Hypothalamus (tissue), 51 donors: ENCODE data around the gene IFI27L2.

ENCODE experiments used
- DNase-seq, 51 donors: peaks; one replicate each; lab custom pipeline; 2025; lab: John Stamatoyannopoulos, UW

IFI27L2 gene

DNA sequence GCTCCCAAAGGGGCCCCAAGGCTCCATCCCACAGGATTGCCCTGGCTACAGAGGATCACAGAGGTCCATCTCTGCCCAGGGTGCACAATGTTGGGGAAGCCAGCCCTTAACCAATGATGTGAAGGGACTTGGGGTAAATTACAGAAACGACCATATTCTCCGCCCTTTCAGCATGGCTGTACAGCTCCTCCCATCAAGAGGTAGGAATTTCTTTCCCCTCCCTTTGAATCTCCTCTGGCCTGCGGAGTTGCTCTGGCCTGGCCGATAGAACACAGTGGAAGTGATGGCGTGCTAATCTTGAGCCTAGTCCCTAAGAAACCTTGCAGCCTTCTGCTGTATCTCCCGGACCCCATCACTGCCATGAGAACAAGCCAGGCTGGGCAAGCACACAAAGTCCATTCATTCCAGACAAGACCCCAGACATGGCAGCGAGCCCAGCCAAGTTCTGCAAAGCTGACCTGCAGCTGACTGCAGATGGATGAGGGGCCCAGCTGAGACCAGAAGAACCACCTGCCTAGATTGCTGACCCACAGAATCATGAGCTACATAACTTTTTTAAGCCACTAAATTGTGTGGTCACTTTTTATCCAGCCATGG is 25.8 kb downstream of the IFI27L2 start:
- peak in 13 of 51 donors; percentile 13 to 44 (median 27) for DNase-seq

DNA sequence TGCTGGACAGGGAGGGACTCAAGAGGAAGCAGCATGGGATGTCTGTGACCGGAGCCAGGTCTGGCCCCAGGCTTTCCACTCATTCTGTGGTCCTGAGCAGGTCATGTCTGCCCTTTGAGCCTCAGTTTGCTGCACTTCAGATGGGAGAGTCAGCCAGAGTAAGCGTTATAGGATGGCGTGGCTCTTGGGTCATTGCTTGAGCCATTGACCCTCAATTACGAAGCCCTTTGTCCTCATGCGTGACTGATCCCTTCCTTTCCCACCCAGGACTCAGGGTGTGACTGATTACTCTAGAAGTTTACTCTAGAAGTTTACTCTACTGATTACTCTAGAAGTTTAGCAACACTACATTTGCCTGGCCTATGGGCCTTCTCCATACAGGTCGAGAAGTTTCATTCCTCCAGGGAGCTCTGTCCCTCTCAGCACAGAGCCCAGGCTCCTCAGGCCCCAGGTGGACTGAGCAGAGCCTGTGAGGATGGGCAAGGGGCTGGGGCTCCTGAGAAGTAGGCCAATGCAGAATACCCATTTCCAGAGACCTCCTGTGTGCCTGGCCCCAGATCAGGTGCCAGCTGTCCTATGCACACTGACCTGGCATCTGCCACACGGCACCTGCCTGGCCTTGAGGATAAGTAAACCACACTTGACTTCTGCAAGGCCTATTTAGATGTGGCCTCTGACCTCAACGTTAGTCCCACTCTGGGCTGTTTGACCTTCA is 26.5 kb downstream of the IFI27L2 start:
- no peak for DNase-seq

- DNase-seq = peak in 4 of 51 donors; percentile 19 to 43 (median 30)
These were observed 27.7 kb downstream of the IFI27L2 start for GRCh38 chr14:94101748-94102147.

- DNase-seq = peak in 6 of 51 donors; percentile 8 to 60 (median 16)
These were observed 28.6 kb downstream of the IFI27L2 start for GRCh38 chr14:94100847-94101246.

DNA sequence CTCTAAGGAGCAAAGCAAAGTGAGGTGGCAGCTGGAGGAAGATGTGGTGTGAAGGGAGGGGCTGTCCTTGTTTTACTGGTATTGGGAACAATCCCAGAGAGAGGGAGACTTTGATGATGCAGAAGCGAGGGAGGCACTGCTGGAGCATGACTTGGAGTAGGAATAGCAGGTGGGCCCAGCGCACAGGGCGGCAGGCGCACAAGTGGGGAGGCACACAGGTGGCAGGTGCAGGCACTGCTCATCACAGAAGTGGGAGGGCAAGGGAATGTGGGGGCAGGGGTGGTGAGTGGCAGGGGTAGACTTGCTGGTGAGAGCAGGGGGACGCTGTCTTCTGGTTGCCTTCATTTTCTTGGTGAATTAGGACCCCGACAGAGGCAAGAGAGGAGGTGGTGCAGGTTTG is 30.4 kb downstream of the IFI27L2 start:
- no peak for DNase-seq

GRCh38 chr14:94098326-94098992 is 30.9 kb downstream of the IFI27L2 start:
- DNase-seq = no peak

GRCh38 chr14:94097091-94097490 is 32.3 kb downstream of the IFI27L2 start:
- no peak for DNase-seq

GRCh38 chr14:94093418-94093817 is 36.0 kb downstream of the IFI27L2 start:
- DNase-seq = no peak

DNA sequence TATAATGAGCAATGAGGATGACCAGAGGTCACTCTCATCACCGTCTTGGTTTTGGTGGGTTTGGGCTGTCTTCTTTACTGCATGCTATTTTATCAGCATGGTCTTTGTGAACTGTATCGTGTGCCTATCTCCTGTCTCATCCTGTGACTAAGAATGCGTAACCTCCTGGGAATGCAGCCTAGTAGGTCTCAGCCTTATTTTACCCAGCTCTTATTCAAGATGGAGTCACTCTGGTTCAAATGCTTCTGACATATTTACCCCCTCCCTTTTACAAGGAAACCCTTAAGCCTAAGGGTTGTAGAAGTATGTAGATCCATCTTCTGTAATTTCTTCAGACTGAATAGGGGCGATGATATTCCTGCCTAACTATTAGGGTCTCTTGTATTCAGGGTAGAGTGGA is 39.9 kb downstream of the IFI27L2 start:
- DNase-seq = no peak

- DNase-seq = no peak
These were observed 40.9 kb downstream of the IFI27L2 start for GRCh38 chr14:94088516-94088915.

- DNase-seq = no peak
These were observed 41.5 kb downstream of the IFI27L2 start for GRCh38 chr14:94087891-94088290.

DNA sequence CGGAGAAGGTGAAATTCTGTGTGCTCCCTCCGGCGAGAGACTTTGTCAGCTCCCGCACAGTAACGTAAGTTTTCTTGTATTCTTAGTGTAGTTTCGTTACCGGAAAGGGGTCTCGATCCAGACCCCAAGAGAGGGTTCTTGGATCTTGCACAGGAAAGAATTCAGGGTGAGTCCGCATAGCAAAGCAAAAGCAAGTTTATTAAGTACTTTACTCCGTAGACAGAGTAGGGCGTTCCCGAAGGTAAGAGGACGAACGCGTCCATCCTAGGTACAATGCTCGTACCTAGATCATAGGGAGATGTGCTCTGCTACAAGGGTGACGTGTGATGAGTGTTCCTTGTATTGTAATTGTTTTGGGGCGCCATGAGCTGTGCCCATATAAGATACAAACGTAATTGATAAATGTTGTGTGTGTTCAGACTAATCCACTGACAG is 48.0 kb downstream of the IFI27L2 start:
- no peak for DNase-seq

GRCh38 chr14:94080621-94081385 is 48.6 kb downstream of the IFI27L2 start, which contains the start of the genes DDX24 and IFI27L1:
Gene DDX24, minus strand, starts transcription at chr14:94081202. Its CDS starts 1,460 bp downstream, at chr14:94079742.
Gene IFI27L1, plus strand, starts transcription at chr14:94081310. Its CDS starts 15,628 bp downstream, at chr14:94096938.
- DNase-seq = peak; percentile 20 to 96 (median 90)

GRCh38 chr14:94079891-94080620 is 49.3 kb downstream of the IFI27L2 start:
- peak in 2 of 51 donors; percentile 25 to 66 for DNase-seq

DNA sequence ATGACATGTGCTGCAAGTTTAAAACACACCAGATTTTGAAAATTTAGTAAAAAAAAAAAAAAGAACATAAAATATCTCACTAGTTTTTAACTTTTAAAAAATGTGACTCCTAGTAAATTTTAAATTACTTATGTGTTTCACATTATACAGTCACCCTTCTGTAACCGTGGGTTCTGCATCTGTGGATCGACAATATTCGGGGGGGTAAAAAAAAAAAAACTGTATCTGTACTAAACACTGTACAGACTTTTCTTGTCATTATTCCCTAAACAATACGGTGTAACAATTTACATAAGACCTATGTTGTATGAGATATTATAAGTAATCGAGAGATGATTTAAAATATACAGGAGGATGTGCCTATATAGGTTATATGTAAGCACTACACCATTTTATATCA is 51.6 kb downstream of the IFI27L2 start:
- no peak for DNase-seq
